HUES64 (cell line): ENCODE data around the gene CTXN2.
A peak's percentile ranks its signal among the peaks of the same experiment; 100 is the strongest.

ENCODE experiments used
- H3K27ac ChIP-seq: 2 replicates; pipeline ENCODE4 v1.7.0; 2013; ENCODE audit warnings: low read depth, low read length, inconsistent platforms
- H3K27me3 ChIP-seq: 2 replicates; pipeline ENCODE4 v1.6.1; 2013; ENCODE audit warnings: mild to moderate bottlenecking, low read length; ENCODE audit not compliant: insufficient read depth
- H3K36me3 ChIP-seq: 2 replicates; pipeline ENCODE4 v1.6.1; 2013; ENCODE audit warnings: mild to moderate bottlenecking, low read length; ENCODE audit not compliant: insufficient read depth
- H3K4me1 ChIP-seq: 2 replicates; pipeline ENCODE4 v1.6.1; 2013; ENCODE audit warnings: mild to moderate bottlenecking, low read length, moderate library complexity; ENCODE audit not compliant: insufficient read depth
- H3K4me3 ChIP-seq: 2 replicates; pipeline ENCODE4 v1.5.1; 2013; ENCODE audit warnings: mild to moderate bottlenecking, low read length, moderate library complexity
- H3K9ac ChIP-seq: 2 replicates; pipeline ENCODE4 v1.6.1; 2013; ENCODE audit warnings: mild to moderate bottlenecking, low read depth, low read length
- H3K9me3 ChIP-seq: 2 replicates; pipeline ENCODE4 v1.6.1; 2013; ENCODE audit warnings: low read depth, low read length; ENCODE audit not compliant: insufficient read depth
- WGBS: fragments of 150-250, 120-280 bp; methylation state at CpG from one replicate; pipeline ENCODE4 v1.1.7; 2013; ENCODE audit warnings: missing lambda C conversion rate; 5-methylcytosine and 5-hydroxymethylcytosine counted together

Gene CTXN2

DNA sequence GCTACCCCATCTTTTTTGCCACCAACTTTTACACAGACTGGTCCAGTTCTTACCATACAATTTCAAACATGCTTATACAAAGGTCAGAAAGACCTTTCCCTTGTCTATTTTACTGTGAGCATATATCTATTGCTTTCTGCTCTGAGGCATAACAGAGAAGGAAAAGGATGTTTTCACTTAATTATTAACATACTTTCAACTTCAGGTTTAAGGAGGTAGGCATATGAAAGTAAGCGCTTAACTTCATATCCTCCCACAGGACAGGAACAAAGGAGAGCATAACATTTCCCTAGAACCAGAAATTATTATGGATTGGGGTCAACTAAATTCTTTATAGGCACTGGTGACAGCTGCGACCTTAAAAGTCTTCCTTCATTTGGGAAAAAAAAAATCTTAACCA lies 14.5 kb upstream of the CTXN2 start:
- Histone ChIP-seq H3K27ac (no peak overlapping the region), H3K9me3 (no peaks in the 10 kb centered on the region), H3K36me3 (0 out of 2 replicates have a peak, but pooled peaks cover 3% of the 10 kb centered on the region), H3K9ac (peak overlapping the region; percentile 96; the same call in 1 of the 2 replicates), H3K4me3 (peak overlapping the region; percentile 77), H3K4me1 (peaks cover 36% of the 10 kb centered on the region), H3K27me3 (no peaks in the 10 kb centered on the region)
- 38% methylated on average over 1 of the region's 2 CpGs for WGBS

DNA sequence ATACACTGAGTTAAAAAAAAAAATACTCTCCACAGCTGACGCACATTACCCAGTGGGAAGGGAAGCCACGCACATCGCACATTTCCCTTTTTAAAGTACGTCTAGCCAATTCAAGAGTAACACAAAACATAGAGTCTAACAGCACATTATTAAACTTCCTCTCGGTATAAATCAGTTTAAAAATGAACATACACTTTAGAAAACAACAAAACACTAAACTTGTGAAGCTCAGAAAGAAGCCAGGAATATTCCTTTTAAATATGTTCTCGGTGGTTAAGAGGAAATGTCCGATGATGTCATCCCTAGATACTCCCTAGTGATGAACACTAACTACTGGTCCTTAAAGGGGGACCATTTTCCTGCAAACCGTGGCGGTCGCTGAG lies 14.1 kb upstream of the CTXN2 start:
- Histone ChIP-seq H3K9ac (peak overlapping the region; percentile 96), H3K4me3 (peak overlapping the region; percentile 77), H3K9me3 (no peaks in the 10 kb centered on the region), H3K36me3 (0 out of 2 replicates have a peak, but pooled peaks cover 3% of the 10 kb centered on the region), H3K4me1 (peaks cover 35% of the 10 kb centered on the region), H3K27ac (peak overlapping the region; percentile 95; the same call in 1 of the 2 replicates), H3K27me3 (no peaks in the 10 kb centered on the region)
- 4% methylated on average over 10 of the region's 10 CpGs for WGBS

DNA sequence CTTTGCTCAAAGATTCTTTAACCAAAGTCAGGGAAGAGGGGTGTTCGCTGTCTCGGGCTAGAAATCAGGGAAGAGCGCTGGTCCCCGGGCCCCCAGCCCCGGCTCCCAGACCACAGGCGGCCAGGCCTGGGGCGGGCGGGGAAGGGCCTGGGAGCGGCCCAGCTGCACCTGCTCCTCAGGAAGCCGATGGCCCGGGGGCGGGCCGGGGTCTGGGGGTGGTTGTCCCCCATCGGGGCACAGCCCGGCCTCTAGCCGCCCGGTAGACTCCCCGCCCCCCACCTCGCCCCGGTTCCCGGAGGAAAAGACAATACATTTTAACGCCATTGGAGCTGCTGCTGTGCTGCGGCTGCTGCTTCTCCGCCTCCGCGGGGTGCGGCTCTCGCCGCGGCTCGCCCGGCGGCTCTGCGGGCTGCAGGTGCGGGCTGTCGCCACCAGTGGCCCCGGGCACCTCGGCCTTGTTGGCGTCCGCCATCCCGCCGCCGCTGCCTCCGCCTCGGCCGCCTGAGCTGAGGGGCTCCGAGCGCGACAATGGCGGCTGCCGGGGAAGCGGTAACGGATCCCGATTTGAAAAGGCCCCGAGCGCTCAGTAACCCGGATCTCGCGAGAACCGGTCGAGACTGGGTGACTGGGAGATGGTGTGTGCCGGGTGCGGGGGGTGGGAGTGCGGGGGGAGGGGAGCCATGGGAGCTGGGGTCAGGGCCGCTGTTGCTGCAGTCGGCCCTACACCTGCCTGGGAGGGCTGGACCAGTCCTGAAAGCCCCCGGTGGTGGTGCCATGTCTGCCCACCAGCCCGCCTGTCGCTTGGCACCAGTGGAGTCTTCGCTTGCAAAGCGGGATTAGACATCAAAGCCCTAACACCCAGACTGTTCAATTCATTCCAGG lies 13.5 kb upstream of the CTXN2 start, which contains the start of gene MYEF2:
TSS of gene MYEF2 (minus strand) at position 530 of the 882 bp plus-strand sequence. CDS start at position 472, 58 bp downstream.
- Histone ChIP-seq H3K27me3 (no peaks in the 10 kb centered on the region), H3K9me3 (no peaks in the 10 kb centered on the region), H3K4me1 (peaks cover 34% of the 10 kb centered on the region), H3K9ac (peak within 1 kb of the TSS; percentile 96), H3K4me3 (peak within 1 kb of the TSS; percentile 77), H3K36me3 (0 out of 2 replicates have a peak, but pooled peaks cover 3% of the 10 kb centered on the region), H3K27ac (peak within 1 kb of the TSS; percentile 95)
- WGBS = under 1% methylated on average over 71 of the region's 71 CpGs

DNA sequence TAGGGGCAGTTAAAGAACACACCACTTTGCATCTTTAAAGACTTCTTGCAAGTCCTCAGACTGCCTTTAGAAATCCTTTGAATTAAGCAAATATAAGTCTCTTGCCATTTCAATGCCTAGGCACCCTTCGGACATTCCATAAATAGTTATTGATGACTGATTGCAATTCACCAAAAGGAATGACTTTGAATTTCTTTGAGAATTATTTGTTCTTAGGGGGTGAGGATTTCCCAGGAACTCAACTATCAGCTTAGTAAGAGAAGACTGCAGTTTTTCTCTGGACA lies 12.9 kb upstream of the CTXN2 start:
- Histone ChIP-seq H3K9ac (peak overlapping the region; percentile 88), H3K36me3 (0 out of 2 replicates have a peak, but pooled peaks cover 3% of the 10 kb centered on the region), H3K27ac (peak overlapping the region; percentile 95), H3K27me3 (no peaks in the 10 kb centered on the region), H3K9me3 (no peaks in the 10 kb centered on the region), H3K4me1 (peaks cover 29% of the 10 kb centered on the region), H3K4me3 (peak overlapping the region; percentile 77)
- WGBS = no CpG with 5 or more reads among the region's 1 CpG

DNA sequence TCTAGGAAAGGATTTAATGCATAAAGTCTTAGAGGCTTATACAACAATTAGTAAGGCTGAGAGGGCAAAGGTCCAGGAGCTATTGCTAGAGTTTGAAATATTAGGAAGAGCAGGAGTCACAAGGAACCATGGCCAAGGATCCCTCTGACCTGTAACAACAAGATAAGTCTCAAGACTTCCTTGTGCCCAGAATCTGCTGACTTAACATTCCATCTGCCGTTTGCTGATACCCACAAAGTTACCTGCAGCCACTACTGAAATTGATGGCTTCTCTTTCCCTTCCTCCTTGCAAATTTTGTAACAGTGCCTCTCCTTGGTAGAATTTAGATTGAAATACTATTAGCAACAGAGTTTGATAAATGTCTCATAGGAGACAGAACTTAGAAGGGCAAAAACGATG lies 8.7 kb upstream of the CTXN2 start:
- Histone ChIP-seq H3K27me3 (no peaks in the 10 kb centered on the region), H3K36me3 (no peaks in the 10 kb centered on the region), H3K4me3 (no peak overlapping the region), H3K4me1 (peaks cover 9% of the 10 kb centered on the region), H3K9ac (no peak overlapping the region), H3K27ac (no peak overlapping the region), H3K9me3 (no peaks in the 10 kb centered on the region)
- 91% methylated on average over 2 of the region's 2 CpGs for WGBS

DNA sequence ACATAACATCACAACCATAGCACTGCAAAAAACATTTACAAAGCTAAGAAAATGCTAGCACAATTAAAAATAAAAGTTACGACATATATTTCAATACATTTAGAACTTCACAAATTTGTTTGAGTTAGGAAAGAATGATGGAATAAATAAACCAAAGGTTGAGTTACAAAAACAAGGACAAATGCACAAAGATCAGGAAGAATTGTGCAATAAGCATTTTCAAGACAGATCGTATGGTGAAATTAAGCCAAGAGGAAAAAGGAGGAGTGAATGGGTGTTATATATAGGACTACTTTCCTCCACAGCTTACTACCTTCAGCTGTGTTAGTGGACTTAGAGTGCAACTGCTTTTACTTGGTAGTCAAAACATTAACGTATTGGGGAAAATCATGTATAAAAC lies 5.9 kb upstream of the CTXN2 start:
- Histone ChIP-seq H3K4me1 (no peaks in the 10 kb centered on the region), H3K27me3 (no peaks in the 10 kb centered on the region), H3K36me3 (no peaks in the 10 kb centered on the region), H3K9ac (no peak overlapping the region), H3K27ac (no peak overlapping the region), H3K4me3 (no peak overlapping the region), H3K9me3 (no peaks in the 10 kb centered on the region)
- 79% methylated on average over 2 of the region's 3 CpGs for WGBS

DNA sequence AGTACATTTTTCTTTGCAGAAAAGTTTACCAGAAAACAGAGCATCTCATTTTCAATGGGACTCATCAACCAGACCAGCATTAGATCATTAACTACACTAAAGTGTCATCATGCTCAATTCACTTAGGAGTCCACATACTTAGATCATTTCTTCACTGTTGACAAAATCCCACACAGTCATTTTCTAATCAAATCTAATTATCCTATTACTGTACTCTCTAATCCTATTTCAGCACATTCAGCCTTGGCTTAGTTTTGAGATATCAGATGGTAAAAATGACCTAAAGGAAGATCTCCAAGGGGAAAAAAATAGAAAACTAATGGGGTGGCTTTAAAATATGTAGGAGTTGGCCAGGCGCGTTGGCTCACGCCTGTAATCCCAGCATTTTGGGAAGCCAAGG lies 5.2 kb upstream of the CTXN2 start:
- Histone ChIP-seq H3K9ac (no peak overlapping the region), H3K4me1 (no peaks in the 10 kb centered on the region; the same call in 1 of the 2 replicates)
- 88% methylated on average over 3 of the region's 3 CpGs for WGBS

DNA sequence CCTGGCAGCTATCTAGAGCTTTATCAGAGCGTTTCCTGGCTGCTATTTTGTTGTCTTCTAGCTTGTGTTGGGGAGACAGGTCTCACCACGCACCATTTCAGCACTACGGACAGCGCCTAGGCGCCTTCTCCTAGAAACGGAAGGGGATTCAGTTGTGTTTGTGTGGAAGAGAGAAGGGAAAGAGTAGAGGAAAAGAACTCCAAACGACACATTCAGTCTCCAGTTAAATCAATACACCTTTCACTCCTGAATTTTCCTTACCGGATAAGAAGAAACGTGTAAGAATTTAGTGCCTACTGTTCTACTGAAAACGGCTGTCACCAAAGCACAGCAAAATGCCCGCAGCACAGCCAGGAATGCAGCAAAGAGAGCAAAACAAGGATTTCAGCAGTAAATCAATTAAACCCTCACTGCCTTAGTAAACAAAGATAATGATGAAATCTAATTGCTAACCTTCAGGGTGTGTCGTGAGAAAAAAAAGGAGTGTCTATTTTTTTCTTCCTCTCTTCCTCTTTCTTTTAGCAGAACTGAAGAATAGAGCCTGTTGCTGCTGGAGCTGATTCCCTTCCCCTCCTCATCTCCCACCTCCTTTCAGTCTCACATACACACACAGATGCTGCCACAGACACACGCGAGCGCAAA lies 412 bp upstream of the CTXN2 start:
- no peak overlapping the region for H3K9ac ChIP-seq
- 6% methylated on average over 13 of the region's 15 CpGs for WGBS
- peak overlapping the region; percentile 52 for H3K4me3 ChIP-seq
- H3K9me3 ChIP-seq = no peaks in the 10 kb centered on the region
- H3K4me1 ChIP-seq = no peaks in the 10 kb centered on the region; the same call in 1 of the 2 replicates
- H3K27me3 ChIP-seq = peaks cover 28% of the 10 kb centered on the region
- H3K36me3 ChIP-seq = no peaks in the 10 kb centered on the region
- no peak overlapping the region for H3K27ac ChIP-seq

More for the DNA sequence above, 5.2 kb upstream of the CTXN2 start:
- Histone ChIP-seq H3K4me3 (no peak overlapping the region), H3K27me3 (peaks cover 3% of the 10 kb centered on the region; the same call in 1 of the 2 replicates), H3K36me3 (no peaks in the 10 kb centered on the region), H3K27ac (no peak overlapping the region), H3K9me3 (no peaks in the 10 kb centered on the region)

DNA sequence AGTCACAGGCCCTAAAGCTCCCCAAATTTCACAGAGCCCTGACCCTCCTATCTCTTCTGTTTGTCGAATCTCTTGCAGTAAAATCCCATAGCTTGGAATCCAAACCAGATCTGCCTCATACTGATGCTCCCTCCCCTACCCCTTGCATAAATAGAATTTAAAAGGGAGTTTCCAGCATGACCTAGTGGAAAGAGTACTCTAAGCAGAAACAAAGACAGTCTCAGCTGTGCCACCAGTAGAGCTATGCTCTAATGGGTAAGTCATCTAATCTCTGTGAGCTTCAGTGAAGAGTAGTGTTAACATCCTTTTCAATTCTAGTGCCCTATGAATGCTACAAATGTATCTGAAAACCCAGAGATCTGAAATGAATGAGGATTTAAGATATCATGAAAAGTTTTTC lies 10.6 kb downstream of the CTXN2 start:
- H3K27me3 ChIP-seq = no peaks in the 10 kb centered on the region
- no peaks in the 10 kb centered on the region for H3K9me3 ChIP-seq
- 89% methylated on average over 1 of the region's 1 CpG for WGBS
- no peak overlapping the region for H3K4me3 ChIP-seq
- H3K27ac ChIP-seq = no peak overlapping the region
- H3K9ac ChIP-seq = no peak overlapping the region
- no peaks in the 10 kb centered on the region for H3K36me3 ChIP-seq
- peaks cover 6% of the 10 kb centered on the region; the same call in 1 of the 2 replicates for H3K4me1 ChIP-seq

DNA sequence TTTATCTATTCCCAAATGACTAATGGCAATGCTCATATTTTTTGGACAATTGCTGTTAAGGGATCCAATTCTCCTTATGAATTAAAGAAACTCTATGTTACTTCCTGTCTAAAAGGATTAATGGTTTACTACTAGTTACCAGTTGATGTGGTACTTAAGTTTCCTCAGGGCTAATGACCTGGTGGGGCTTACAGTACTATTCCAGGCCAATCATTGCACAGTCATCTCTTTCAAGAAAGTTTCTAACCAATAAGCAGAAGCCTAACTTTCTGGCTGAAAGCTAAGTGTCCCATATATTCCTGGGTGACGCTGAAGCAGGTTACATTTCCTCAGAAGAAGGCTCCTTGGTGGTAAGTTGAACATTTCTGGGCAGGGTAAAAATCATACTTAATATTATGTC lies 14.5 kb downstream of the CTXN2 start, which contains the start of gene SLC12A1:
TSS of gene SLC12A1 (plus strand) at position 322 of the 400 bp plus-strand sequence. CDS start 1,418 bp downstream, outside the sequence.
- WGBS = 100% methylated on average over 1 of the region's 1 CpG
- no peak within 1 kb of the TSS for H3K4me3 ChIP-seq

DNA sequence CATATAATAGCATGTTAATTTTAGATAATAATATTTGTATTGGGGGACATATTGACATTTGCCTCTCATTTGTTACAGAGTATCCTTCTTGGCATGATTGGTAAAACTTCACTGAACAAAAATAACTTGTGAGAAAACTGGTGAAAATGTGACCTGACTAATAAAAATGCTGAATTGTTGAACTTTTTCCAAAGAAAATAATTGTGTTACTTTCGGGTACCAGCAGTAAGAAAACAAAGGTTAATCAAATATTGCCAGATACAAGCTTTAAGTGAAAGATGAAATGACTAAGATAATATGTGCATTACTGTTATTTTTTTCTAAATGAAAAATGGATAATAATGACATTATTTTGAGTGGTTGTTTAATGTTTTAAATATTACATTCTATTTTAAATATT lies 29.8 kb downstream of the CTXN2 start:
- 95% methylated on average over 1 of the region's 1 CpG for WGBS
- Histone ChIP-seq H3K4me3 (no peak overlapping the region), H3K9me3 (no peaks in the 10 kb centered on the region), H3K36me3 (no peaks in the 10 kb centered on the region), H3K27me3 (no peaks in the 10 kb centered on the region), H3K27ac (no peak overlapping the region), H3K9ac (no peak overlapping the region), H3K4me1 (no peaks in the 10 kb centered on the region)

More for the DNA sequence above, 14.5 kb downstream of the CTXN2 start, which contains the start of gene SLC12A1:
- no peaks in the 10 kb centered on the region for H3K27me3 ChIP-seq
- H3K4me1 ChIP-seq = peaks cover 6% of the 10 kb centered on the region; the same call in 1 of the 2 replicates
- H3K9ac ChIP-seq = no peak within 1 kb of the TSS
- H3K36me3 ChIP-seq = no peaks in the 10 kb centered on the region
- H3K9me3 ChIP-seq = no peaks in the 10 kb centered on the region
- no peak within 1 kb of the TSS for H3K27ac ChIP-seq
